HepG2 (cell line): ENCODE data around the gene IHH.

Source experiments
- ARHGAP35 ChIP-seq: sonication (generic); formaldehyde crosslinking; IDR thresholded peaks from 2 replicates; pipeline ENCODE4 v1.9.0; 2022; ENCODE audit warnings: mild to moderate bottlenecking, inconsistent platforms, moderate library complexity, missing genetic modification reagents, borderline replicate concordance
- CTCF ChIP-seq: sonication (generic); formaldehyde crosslinking; IDR thresholded peaks from 2 replicates; pipeline ENCODE4 v1.5.0; 2020; ENCODE audit warnings: mild to moderate bottlenecking, missing genetic modification reagents, moderate library complexity
- PLSCR1 ChIP-seq: sonication (generic); formaldehyde crosslinking; IDR thresholded peaks from 2 replicates; pipeline ENCODE4 v1.5.0; 2020; ENCODE audit warnings: missing genetic modification reagents, mild to moderate bottlenecking, borderline replicate concordance
- SNAPC2 ChIP-seq: sonication (generic); formaldehyde crosslinking; IDR thresholded peaks from 2 replicates; pipeline ENCODE4 v1.8.1; 2022; ENCODE audit warnings: mild to moderate bottlenecking, missing genetic modification reagents
- SP5 ChIP-seq: IDR thresholded peaks from 2 replicates; pipeline ENCODE4 v1.6.1; 2016; ENCODE audit warnings: low read depth, borderline replicate concordance
- STAT6 ChIP-seq: sonication (generic); formaldehyde crosslinking; IDR thresholded peaks from 2 replicates; pipeline ENCODE4 v1.4.0; 2020; ENCODE audit warnings: missing genetic modification reagents, mild to moderate bottlenecking, borderline replicate concordance
- ZNF331 ChIP-seq: sonication (generic); formaldehyde crosslinking; IDR thresholded peaks from 2 replicates; pipeline ENCODE4 v1.4.0; 2020; ENCODE audit warnings: missing genetic modification reagents
- ZNF740 ChIP-seq: sonication (generic); formaldehyde crosslinking; IDR thresholded peaks from 2 replicates; pipeline ENCODE4 v1.4.0; 2020; ENCODE audit warnings: missing genetic modification reagents

GRCh38 chr2:219082332-219082958 is 21.7 kb upstream of the IHH start:
- TF ChIP-seq CTCF (CRISPR knock-in tag), result no peak
- TF ChIP-seq ARHGAP35 (CRISPR knock-in tag), result no peak
- no peak for TF ChIP-seq SNAPC2 (CRISPR knock-in tag)
- TF ChIP-seq STAT6 (CRISPR knock-in tag), result no peak
- no peak for TF ChIP-seq SP5 (CRISPR knock-in tag)
- TF ChIP-seq PLSCR1 (CRISPR knock-in tag), result no peak
- TF ChIP-seq ZNF740 (CRISPR knock-in tag), result no peak
- TF ChIP-seq ZNF331 (CRISPR knock-in tag), result no peak
